Effector CD4-positive, alpha-beta T cell (primary cell): ENCODE results near the gene C17orf78. TPM values are rescaled to one million over a fixed set of nuclear protein-coding genes. Genes with fewer than 3 reads are reported as not detected.
"Not testable (repeated sequence)": the region's sequence is repeated elsewhere in the genome, so short reads cannot be mapped to it uniquely, and the experiment has no call there.

Experiments used
- DNase-seq: peaks from one replicate; pipeline ENCODE4 v3.0.0-alpha.2; 2020
- total RNA-seq: gene quantifications from one replicate; lab custom pipeline; 2026; lab: John Stamatoyannopoulos, UW

C17orf78 gene
- total RNA-seq: not detected

DNA sequence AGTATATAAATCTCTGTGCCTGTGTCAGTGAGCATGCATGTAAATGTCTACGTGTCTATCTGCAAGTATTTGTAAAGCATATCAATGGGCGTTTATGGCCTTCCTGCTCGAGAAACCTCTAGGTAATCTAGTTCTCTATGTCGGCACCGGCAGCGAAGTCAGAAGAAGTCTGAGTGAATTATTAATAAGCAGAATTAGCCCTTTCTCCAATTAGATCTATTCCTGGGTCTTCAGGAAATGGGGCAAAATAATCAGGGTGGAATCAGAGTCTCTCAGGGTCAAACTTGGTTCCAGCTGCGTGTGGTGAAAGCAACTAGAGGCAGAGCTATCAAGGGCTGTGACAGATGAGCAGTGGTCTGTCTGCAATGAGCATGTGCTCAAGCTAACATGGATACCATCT, at the start of gene C17orf78:
TSS of gene C17orf78 (plus strand) at position 280 of the 400 bp plus-strand sequence. CDS start at position 388, 108 bp downstream.
- DNase-seq: no peak

- no peak for DNase-seq
Measured at GRCh38 chr17:37327341-37328090, 48.3 kb upstream of the C17orf78 start.

GRCh38 chr17:37338847-37339246, 36.9 kb upstream of the C17orf78 start:
- DNase-seq: no peak

- DNase-seq: no peak
Measured at GRCh38 chr17:37339321-37339720, 36.5 kb upstream of the C17orf78 start.

- no peak for DNase-seq
Measured at GRCh38 chr17:37340804-37341203, 35.0 kb upstream of the C17orf78 start.

DNA sequence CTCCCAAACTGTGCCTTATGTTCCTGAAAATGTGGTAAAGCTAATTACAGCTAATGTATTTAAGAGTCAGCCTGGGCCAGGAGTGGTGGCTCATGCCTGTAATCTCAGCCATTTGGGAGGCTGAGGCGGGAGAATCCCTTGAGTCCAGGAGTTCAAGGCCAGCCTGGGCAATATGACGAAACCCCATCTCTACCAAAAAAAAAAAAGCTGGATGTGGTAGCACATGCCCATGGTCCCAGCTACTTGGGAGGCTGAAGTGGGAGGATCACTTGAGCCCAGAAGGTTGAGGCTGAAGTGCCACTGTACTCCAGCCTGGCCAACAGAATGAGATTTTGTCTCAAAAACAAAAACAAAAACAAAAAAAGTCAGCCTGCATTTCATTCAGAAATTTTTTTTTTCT, 33.2 kb upstream of the C17orf78 start:
- DNase-seq: no peak

- no peak for DNase-seq
Measured at GRCh38 chr17:37344519-37344918, 31.3 kb upstream of the C17orf78 start.

GRCh38 chr17:37346863-37347402, 28.9 kb upstream of the C17orf78 start:
- not testable (repeated sequence) for DNase-seq

GRCh38 chr17:37356796-37357569, 18.8 kb upstream of the C17orf78 start:
- DNase-seq: not testable (repeated sequence)

- no peak for DNase-seq
Measured at GRCh38 chr17:37358098-37358829, 17.5 kb upstream of the C17orf78 start.

DNA sequence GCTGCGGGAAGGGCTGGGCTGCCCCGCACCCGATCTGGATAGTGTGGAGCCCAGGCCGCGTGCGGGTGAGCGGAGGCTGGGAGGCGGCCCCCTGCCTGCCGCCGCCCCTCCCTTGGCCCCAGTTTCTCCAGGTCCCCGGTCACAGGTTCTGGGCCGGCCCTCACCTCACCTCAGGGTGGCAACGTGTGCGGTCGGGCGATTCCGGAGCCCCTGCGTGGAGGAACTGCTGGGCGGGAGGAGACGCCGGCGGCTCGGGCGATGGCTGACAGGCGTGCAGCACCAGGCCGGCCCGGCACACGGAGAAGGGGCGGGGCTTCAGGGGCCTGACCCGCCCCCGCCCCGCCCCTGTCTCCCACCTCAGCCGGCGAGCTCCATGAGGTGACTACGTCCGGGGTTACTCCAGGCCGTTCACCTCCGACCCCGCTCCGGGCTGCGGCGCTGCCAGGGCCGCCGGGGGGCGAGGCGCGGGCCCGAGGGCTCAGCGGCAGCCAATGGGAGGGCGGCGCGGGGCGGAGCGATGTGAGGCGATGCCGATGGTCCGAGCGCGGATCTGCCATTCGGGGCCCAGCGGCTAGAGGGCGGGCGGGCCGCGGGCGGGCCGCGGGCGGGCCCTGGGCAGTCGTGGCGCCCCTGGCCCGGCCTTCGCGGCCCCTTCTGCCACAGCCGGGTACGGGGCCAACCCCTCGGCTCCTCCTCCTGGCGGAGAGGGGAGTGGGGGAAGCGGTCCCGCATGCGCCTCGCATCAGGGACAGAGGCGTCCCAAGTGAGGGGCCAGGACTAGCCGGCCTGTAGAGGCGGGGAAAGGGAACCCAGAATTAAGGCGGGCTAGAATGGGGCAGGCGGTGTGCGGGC, 16.7 kb upstream of the C17orf78 start:
- peak; percentile 88 for DNase-seq

DNA sequence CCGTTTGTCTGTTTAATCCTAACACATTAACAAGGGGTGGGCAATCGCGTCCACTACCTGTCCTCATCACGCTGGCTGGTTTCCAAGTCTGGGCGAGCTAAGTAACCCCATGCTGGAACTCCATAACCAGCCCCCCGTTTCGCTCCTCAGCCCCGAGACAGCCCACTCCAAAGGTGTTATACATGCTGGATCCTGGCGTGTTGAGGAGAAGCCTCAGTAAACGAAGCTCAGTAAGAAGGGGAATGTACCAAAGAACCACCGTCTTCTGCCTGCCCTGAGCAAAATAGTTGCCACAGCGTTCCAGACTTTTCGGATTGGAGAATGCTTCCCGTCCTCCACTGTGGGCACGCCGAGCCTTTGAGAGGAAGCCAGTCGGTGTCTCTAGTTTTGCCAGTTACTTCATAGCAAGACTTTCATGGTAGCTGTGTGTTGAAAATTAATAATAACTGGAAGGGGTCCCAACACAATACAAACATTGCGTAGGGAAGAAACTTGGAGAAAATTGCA, 16.1 kb upstream of the C17orf78 start:
- no peak for DNase-seq

DNA sequence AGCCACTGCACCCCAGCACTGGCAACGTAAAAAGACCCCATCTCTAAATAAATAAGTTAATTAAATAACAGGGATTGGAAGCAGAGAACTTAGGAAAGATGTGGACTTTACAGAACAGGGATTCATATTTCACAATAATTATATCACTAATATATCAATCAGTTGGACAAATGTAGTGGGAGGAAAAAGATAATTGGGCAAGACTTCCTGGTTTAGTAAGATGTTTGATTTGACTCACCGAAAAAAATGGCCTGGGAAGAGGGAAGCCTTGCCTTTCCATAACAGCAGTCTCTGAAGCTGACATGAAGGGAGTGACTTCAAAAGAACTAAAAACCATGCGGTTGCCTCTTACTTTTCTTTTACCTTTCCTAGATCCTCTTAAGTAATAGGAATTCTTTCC, 15.2 kb upstream of the C17orf78 start:
- no peak for DNase-seq

GRCh38 chr17:37361543-37361942, 14.2 kb upstream of the C17orf78 start:
- DNase-seq: no peak

- no peak for DNase-seq
Measured at GRCh38 chr17:37365589-37365988, 10.2 kb upstream of the C17orf78 start.

GRCh38 chr17:37368577-37368976, 7.2 kb upstream of the C17orf78 start:
- no peak for DNase-seq

- DNase-seq: peak; percentile 43
Measured at GRCh38 chr17:37373530-37374159, 2.1 kb upstream of the C17orf78 start.

DNA sequence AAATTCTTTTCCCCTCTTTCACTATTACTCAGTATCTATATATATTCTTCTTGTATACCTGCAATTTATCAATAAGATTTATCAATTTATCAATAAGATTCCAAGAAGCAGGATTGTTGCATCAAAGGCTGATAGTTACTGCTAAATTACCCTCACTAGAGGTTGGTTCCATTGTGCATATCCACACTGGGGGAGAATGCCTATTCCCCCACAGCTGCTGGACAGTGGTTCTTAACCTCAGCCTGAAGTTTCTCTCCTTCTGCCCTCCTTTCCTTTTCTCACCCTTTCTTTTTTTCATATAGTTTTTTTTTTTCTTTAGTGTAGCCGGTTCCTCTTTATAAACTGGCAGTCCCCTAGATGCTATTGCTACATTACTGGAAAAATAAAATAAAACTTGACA, 6.3 kb downstream of the C17orf78 start:
- DNase-seq: no peak

GRCh38 chr17:37384560-37385149, 8.9 kb downstream of the C17orf78 start:
- no peak for DNase-seq

GRCh38 chr17:37385474-37385990, 9.7 kb downstream of the C17orf78 start:
- DNase-seq: no peak

GRCh38 chr17:37386462-37386861, 10.7 kb downstream of the C17orf78 start:
- no peak for DNase-seq
